SK-N-SH (cell line): ENCODE data around the gene SYNE1. TPM values are rescaled to one million over a fixed set of nuclear protein-coding genes. Genes with fewer than 3 reads are reported as not detected.

Experiments used
- CTCF ChIA-PET: fragments of 300-600, 350-600 bp; formaldehyde crosslinking; extraction: SDS; loops from one replicate; lab custom pipeline; 2021; lab: Yijun Ruan, JAX
- POLR2A ChIA-PET: fragments of 350-600 bp; sonication (Branson Sonifier 250); formaldehyde crosslinking; extraction: SDS; loops from one replicate; lab custom pipeline; 2020; ENCODE audit warnings: antibody characterized with exemption, inconsistent platforms; lab: Yijun Ruan, JAX
- DNase-seq: peaks from one replicate; pipeline ENCODE4 v3.0.0; 2012
- H2AFZ ChIP-seq: fragments of 200-600 bp; sonication (generic); 2 replicates; pipeline ENCODE4 v1.8.1; 2016; ENCODE audit warnings: antibody characterized with exemption, mild to moderate bottlenecking, low read depth
- H3F3A ChIP-seq: fragments of 200-600 bp; sonication (generic); replicated peaks from 2 replicates; pipeline ENCODE3; 2016; ENCODE audit warnings: antibody characterized with exemption, mild to moderate bottlenecking; ENCODE audit not compliant: insufficient read depth
- H3K27ac ChIP-seq, 2 experiments: fragments of 200-500 bp in 1 of 2; fragments of 200-600 bp in 1 of 2; sonication (Bioruptor generic) in 1 of 2; sonication (generic), shearing (Covaris generic) in 1 of 2; 2 replicates each; pipeline versions ENCODE4 v1.5.1 to v1.6.1; 2014 to 2016; ENCODE audit warnings: low read depth in 2 of 2, inconsistent platforms in 1 of 2, low read length in 1 of 2, mild to moderate bottlenecking in 1 of 2, mixed read lengths in 1 of 2
- H3K27me3 ChIP-seq: fragments of 200-600 bp; sonication (generic), shearing (Covaris generic); 2 replicates; pipeline ENCODE4 v1.6.1; 2016; ENCODE audit warnings: mixed run types; ENCODE audit not compliant: insufficient read depth
- H3K36me3 ChIP-seq, 2 experiments: fragments of 200-500 bp in 1 of 2; fragments of 200-600 bp in 1 of 2; sonication (Bioruptor generic) in 1 of 2; sonication (generic) in 1 of 2; replicated peaks in 1 of 2; 2 replicates each; pipeline versions ENCODE3 to v1.5.1; 2014 to 2016; ENCODE audit warnings: low read length in 1 of 2, mild to moderate bottlenecking in 1 of 2; ENCODE audit not compliant: insufficient read depth in 2 of 2, control insufficient read depth in 1 of 2
- H3K4me1 ChIP-seq, 2 experiments: fragments of 200-500 bp in 1 of 2; fragments of 200-600 bp in 1 of 2; sonication (Bioruptor generic) in 1 of 2; sonication (generic), shearing (Covaris generic) in 1 of 2; 2 replicates each; pipeline versions ENCODE4 v1.5.1 to v1.6.1; 2014 to 2016; ENCODE audit warnings: low read depth in 1 of 2, low read length in 1 of 2, mixed run types in 1 of 2; ENCODE audit not compliant: insufficient read depth in 2 of 2, control insufficient read depth in 1 of 2
- H3K4me2 ChIP-seq: fragments of 200-600 bp; sonication (generic), shearing (Covaris generic); 2 replicates; pipeline ENCODE4 v1.6.1; 2017; ENCODE audit warnings: mixed run types
- H3K4me3 ChIP-seq, 2 experiments: fragments of 200-500 bp in 1 of 2; fragments of 200-600 bp in 1 of 2; sonication (Bioruptor generic) in 1 of 2; sonication (generic), shearing (Covaris generic) in 1 of 2; 2 replicates each; pipeline versions ENCODE4 v1.5.1 to v1.8.1; 2014 to 2016; ENCODE audit warnings: low read depth in 2 of 2, inconsistent platforms in 1 of 2, low read length in 1 of 2, mild to moderate bottlenecking in 1 of 2, mixed read lengths in 1 of 2, moderate library complexity in 1 of 2
- H3K79me2 ChIP-seq: fragments of 200-600 bp; sonication (generic); 2 replicates; pipeline ENCODE4 v1.8.1; 2017; ENCODE audit warnings: mild to moderate bottlenecking; ENCODE audit not compliant: insufficient read depth
- H3K9ac ChIP-seq: fragments of 200-600 bp; sonication (generic); 2 replicates; pipeline ENCODE4 v1.6.1; 2017; ENCODE audit warnings: mixed run types
- H3K9me2 ChIP-seq: fragments of 200-600 bp; sonication (generic); 2 replicates; pipeline ENCODE4 v1.6.1; 2017; ENCODE audit warnings: mixed run types
- H3K9me3 ChIP-seq: fragments of 200-600 bp; sonication (generic); 2 replicates; pipeline ENCODE4 v1.6.1; 2017; ENCODE audit warnings: mixed run types, mild to moderate bottlenecking, moderate library complexity
- H4K20me1 ChIP-seq: fragments of 200-600 bp; sonication (generic); 2 replicates; pipeline ENCODE4 v1.6.1; 2017; ENCODE audit warnings: mild to moderate bottlenecking, mixed run types; ENCODE audit not compliant: insufficient read depth
- CHD2 ChIP-seq: fragments of 150-350 bp; IDR thresholded peaks from 2 replicates; pipeline ENCODE4 v1.6.1; 2018; ENCODE audit warnings: low read length; ENCODE audit not compliant: partially characterized antibody
- EZH2phosphoT487 ChIP-seq: fragments of 200-600 bp; sonication (generic); IDR thresholded peaks from 2 replicates; pipeline ENCODE4 v1.6.1; 2017; ENCODE audit warnings: low read depth, mixed run types, mild to moderate bottlenecking, antibody characterized with exemption, moderate library complexity, borderline replicate concordance
- FOXM1 ChIP-seq: IDR thresholded peaks from 2 replicates; pipeline ENCODE4 v1.4.0; 2012; ENCODE audit warnings: low read depth, mild to moderate bottlenecking
- NFIC ChIP-seq: IDR thresholded peaks from 2 replicates; pipeline ENCODE4 v1.4.0; 2012; ENCODE audit warnings: borderline replicate concordance
- NRF1 ChIP-seq: IDR thresholded peaks from 2 replicates; pipeline ENCODE4 v1.6.1; 2012; ENCODE audit warnings: low read depth, mild to moderate bottlenecking, low read length
- PBX3 ChIP-seq: IDR thresholded peaks from 2 replicates; pipeline ENCODE4; 2012
- RCOR1 ChIP-seq: fragments of 150-350 bp; IDR thresholded peaks from 2 replicates; pipeline ENCODE4 v1.6.1; 2017; ENCODE audit warnings: antibody characterized with exemption, low read length
- REST ChIP-seq: IDR thresholded peaks from 2 replicates; pipeline ENCODE4 v1.6.1; 2012; ENCODE audit warnings: mild to moderate bottlenecking, low read depth, low read length, moderate library complexity
- TAF1 ChIP-seq: IDR thresholded peaks from 2 replicates; pipeline ENCODE4 v1.6.1; 2012; ENCODE audit warnings: low read depth, mild to moderate bottlenecking, low read length, moderate library complexity, borderline replicate concordance
- USF1 ChIP-seq: IDR thresholded peaks from 2 replicates; pipeline ENCODE4 v1.4.0; 2012; ENCODE audit warnings: low read depth, borderline replicate concordance
- YY1 ChIP-seq: IDR thresholded peaks from 2 replicates; pipeline ENCODE4 v1.4.0; 2012; ENCODE audit warnings: low read depth, mild to moderate bottlenecking
- WGBS: methylation state at CpG from one replicate; pipeline ENCODE4 v1.1.6; 2017; ENCODE audit warnings: low lambda C conversion rate; 5-methylcytosine and 5-hydroxymethylcytosine counted together
- polyA plus RNA-seq, 3 experiments: library from polyadenylated mRNA; depleted of rRNA; stranded (reverse); fragments of >200 nt; gene quantifications; 2 replicates each; pipeline ENCODE4 v1.2.3, GENCODE V29; 2012

The SYNE1 gene
- polyA plus RNA-seq, 1 of the 3 experiments (the other 2 are of a cell fraction) = 31.1 TPM

- Histone ChIP-seq H3K9me3 (no peaks in the 10 kb centered on the region), H3K4me3 (peak overlapping the region; percentile 22 to 30; a peak in 2 of 4 replicates), H3K36me3 (peaks cover 6 to 51% of the 10 kb centered on the region in 2 experiments), H2AFZ (peak overlapping the region; percentile 78), H3K4me2 (peak overlapping the region; percentile 65; the same call in 1 of the 2 replicates), H4K20me1 (no peaks in the 10 kb centered on the region), H3K9ac (peak overlapping the region; percentile 22; the same call in 1 of the 2 replicates), H3K4me1 (peaks cover 0 to 5% of the 10 kb centered on the region in 2 experiments; a peak in 2 of 4 replicates), H3K27ac (peak overlapping the region; percentile 65 to 66; a peak in 3 of 4 replicates), H3K9me2 (no peaks in the 10 kb centered on the region), H3K79me2 (peaks cover 13% of the 10 kb centered on the region; the same call in 1 of the 2 replicates), H3K27me3 (no peaks in the 10 kb centered on the region), H3F3A (peaks cover 9% of the 10 kb centered on the region)
- CTCF ChIA-PET = interaction anchor here (0.7 to 0.9 kb wide), 5 partner anchors 11 to 162 kb away, joined by 3 read pairs; no protein-coding TSS in a partner anchor
- 55% methylated on average over 7 of the region's 7 CpGs for WGBS
- POLR2A ChIA-PET = no interaction called here
- no peak for TF ChIP-seq TAF1
- no peak for TF ChIP-seq YY1
- TF ChIP-seq EZH2phosphoT487 = no peak
- DNase-seq = no peak
Measured at GRCh38 chr6:152463164-152463563, 174.0 kb downstream of the SYNE1 start.

- Histone ChIP-seq H3F3A (peaks cover 9% of the 10 kb centered on the region), H3K9me2 (no peaks in the 10 kb centered on the region), H3K4me2 (peak overlapping the region; percentile 65; the same call in 1 of the 2 replicates), H3K4me1 (peaks cover 0 to 5% of the 10 kb centered on the region in 2 experiments; a peak in 2 of 4 replicates), H3K27me3 (no peaks in the 10 kb centered on the region), H4K20me1 (no peaks in the 10 kb centered on the region), H3K9ac (peak overlapping the region; percentile 22; the same call in 1 of the 2 replicates), H3K36me3 (peaks cover 6 to 54% of the 10 kb centered on the region in 2 experiments), H3K4me3 (peak overlapping the region; percentile 22 to 30; a peak in 2 of 4 replicates), H3K79me2 (peaks cover 12% of the 10 kb centered on the region; the same call in 1 of the 2 replicates), H3K27ac (peak overlapping the region; percentile 65 to 66), H2AFZ (peak overlapping the region; percentile 68), H3K9me3 (no peaks in the 10 kb centered on the region)
- TF ChIP-seq REST = no peak
- TF ChIP-seq USF1 = no peak
- no peak for TF ChIP-seq NFIC
- TF ChIP-seq RCOR1 = no peak
- TF ChIP-seq PBX3 = no peak
- no peak for TF ChIP-seq NRF1
- TF ChIP-seq FOXM1 = no peak
- TF ChIP-seq EZH2phosphoT487 = no peak
- TF ChIP-seq CHD2 = no peak
- no peak for TF ChIP-seq TAF1
- 66% methylated on average over 6 of the region's 6 CpGs for WGBS
- POLR2A ChIA-PET = no interaction called here
- CTCF ChIA-PET = interaction anchor here (0.7 to 0.9 kb wide), 2 partner anchors 16 to 162 kb away, joined by 3 read pairs; no protein-coding TSS in a partner anchor
- no peak for DNase-seq
Measured at GRCh38 chr6:152462716-152463115, 174.4 kb downstream of the SYNE1 start.
